K562 (cell line): Measurements from ENCODE around the gene STIM1. TPM values are rescaled to one million over a fixed set of nuclear protein-coding genes. Genes with fewer than 3 reads are reported as not detected.
A peak's percentile ranks its signal among the peaks of the same experiment; 100 is the strongest.

ENCODE experiments used
- ATF2 ChIP-seq: sonication (generic); formaldehyde crosslinking; IDR thresholded peaks from 2 replicates; pipeline ENCODE4 v1.8.1; 2022; ENCODE audit warnings: missing genetic modification reagents
- CTBP1 ChIP-seq: fragments of 450-650 bp; IDR thresholded peaks from 2 replicates; pipeline ENCODE4 v1.6.1; 2016; ENCODE audit warnings: borderline replicate concordance
- FOXM1 ChIP-seq, 2 experiments: fragments of 450-650 bp in 1 of 2; sonication (generic) in 1 of 2; formaldehyde crosslinking in 1 of 2; IDR thresholded peaks; 2 replicates each; pipeline versions ENCODE4 v1.6.1 to v1.9.0; 2017 to 2022; ENCODE audit warnings: low read depth in 2 of 2, mild to moderate bottlenecking in 2 of 2, missing genetic modification reagents in 1 of 2, moderate library complexity in 1 of 2
- GTF2E2 ChIP-seq: fragments of 200-800 bp; sonication (Bioruptor generic); IDR thresholded peaks from 2 replicates; pipeline ENCODE4 v1.6.1; 2016; ENCODE audit warnings: missing genetic modification characterization, missing compliant biosample characterization
- HCFC1 ChIP-seq: IDR thresholded peaks from 2 replicates; pipeline ENCODE4 v1.6.1; 2012; ENCODE audit warnings: low read depth, low read length, improper control_type of control experiment
- HDAC3 ChIP-seq: fragments of 450-650 bp; IDR thresholded peaks from 2 replicates; pipeline ENCODE4 v1.6.1; 2018; ENCODE audit warnings: borderline replicate concordance, mild to moderate bottlenecking, moderate library complexity; ENCODE audit not compliant: partially characterized antibody
- LCOR ChIP-seq: sonication (generic); formaldehyde crosslinking; IDR thresholded peaks from 2 replicates; pipeline ENCODE4 v1.8.0; 2022; ENCODE audit warnings: mild to moderate bottlenecking, missing genetic modification reagents
- NBN ChIP-seq: fragments of 450-650 bp; IDR thresholded peaks from 2 replicates; pipeline ENCODE4 v1.6.1; 2016; ENCODE audit warnings: low read depth, mild to moderate bottlenecking
- RB1 ChIP-seq: fragments of 450-650 bp; IDR thresholded peaks from 2 replicates; pipeline ENCODE4 v1.6.1; 2017; ENCODE audit warnings: low read depth, mild to moderate bottlenecking
- TAF1 ChIP-seq: IDR thresholded peaks from 2 replicates; pipeline ENCODE4 v1.6.1; 2011; ENCODE audit warnings: mild to moderate bottlenecking, low read length, moderate library complexity; ENCODE audit not compliant: insufficient read depth, control insufficient read depth, severe bottlenecking; ENCODE audit errors: extremely low read depth
- TBL1XR1 ChIP-seq, 2 experiments: IDR thresholded peaks; 2 replicates each; pipeline ENCODE4 v1.6.1; 2012; ENCODE audit warnings: improper control_type of control experiment in 2 of 2, low read length in 2 of 2, mild to moderate bottlenecking in 1 of 2
- ZNF253 ChIP-seq: fragments of 250-450 bp; sonication (Bioruptor Pico); conservative IDR thresholded peaks from 2 replicates; pipeline ENCODE4 v1.6.1; 2021; ENCODE audit warnings: mild to moderate bottlenecking
- polyA plus RNA-seq, 8 experiments: library from polyadenylated mRNA; depleted of rRNA in 4 of 8; stranded (reverse) in 5 of 8; unstranded in 3 of 8; fragments of >200 nt; fragmentation: Nextera tagmentation in 2 of 8; fragmentation: Illumina TruSeq in 1 of 8; extraction: Ambion mirVana in 2 of 8; extraction: Trizol in 1 of 8; gene quantifications; 2 replicates each; pipeline versions ENCODE4 v1.2.1 to v1.2.3, GENCODE V29; 2011 to 2014; ENCODE audit warnings: inconsistent platforms in 1 of 8, missing spikeins in 1 of 8
- total RNA-seq, 7 experiments: library from RNA; depleted of rRNA in 6 of 7; stranded (reverse); fragments of >200 nt in 6 of 7; fragmentation: Illumina TruSeq in 2 of 7; extraction: Trizol in 2 of 7; gene quantifications; 2 replicates each; pipeline versions ENCODE4 v1.2.1 to v1.2.3, GENCODE V29; 2011 to 2021; ENCODE audit warnings: low replicate concordance in 1 of 7
- TF ChIP-seq, protein P1 (sequence below), 2 experiments: fragments of 450-650 bp; IDR thresholded peaks; 2 replicates each; pipeline ENCODE4 v1.6.1; 2016; ENCODE audit warnings: mild to moderate bottlenecking in 2 of 2, borderline replicate concordance in 1 of 2, low read depth in 1 of 2, moderate library complexity in 1 of 2
- TF ChIP-seq, protein P2 (sequence below): sonication (generic); formaldehyde crosslinking; IDR thresholded peaks from 2 replicates; pipeline ENCODE4 v1.8.0; 2022; ENCODE audit warnings: mild to moderate bottlenecking, missing genetic modification reagents

Gene STIM1
- total and polyA plus RNA-seq, 9 of the 15 experiments (the other 6 are each of a cell fraction or from before 2014, with no cell fraction given) = 7.7 to 50.5 (median 22.5) TPM

- TF ChIP-seq, protein P1, sequence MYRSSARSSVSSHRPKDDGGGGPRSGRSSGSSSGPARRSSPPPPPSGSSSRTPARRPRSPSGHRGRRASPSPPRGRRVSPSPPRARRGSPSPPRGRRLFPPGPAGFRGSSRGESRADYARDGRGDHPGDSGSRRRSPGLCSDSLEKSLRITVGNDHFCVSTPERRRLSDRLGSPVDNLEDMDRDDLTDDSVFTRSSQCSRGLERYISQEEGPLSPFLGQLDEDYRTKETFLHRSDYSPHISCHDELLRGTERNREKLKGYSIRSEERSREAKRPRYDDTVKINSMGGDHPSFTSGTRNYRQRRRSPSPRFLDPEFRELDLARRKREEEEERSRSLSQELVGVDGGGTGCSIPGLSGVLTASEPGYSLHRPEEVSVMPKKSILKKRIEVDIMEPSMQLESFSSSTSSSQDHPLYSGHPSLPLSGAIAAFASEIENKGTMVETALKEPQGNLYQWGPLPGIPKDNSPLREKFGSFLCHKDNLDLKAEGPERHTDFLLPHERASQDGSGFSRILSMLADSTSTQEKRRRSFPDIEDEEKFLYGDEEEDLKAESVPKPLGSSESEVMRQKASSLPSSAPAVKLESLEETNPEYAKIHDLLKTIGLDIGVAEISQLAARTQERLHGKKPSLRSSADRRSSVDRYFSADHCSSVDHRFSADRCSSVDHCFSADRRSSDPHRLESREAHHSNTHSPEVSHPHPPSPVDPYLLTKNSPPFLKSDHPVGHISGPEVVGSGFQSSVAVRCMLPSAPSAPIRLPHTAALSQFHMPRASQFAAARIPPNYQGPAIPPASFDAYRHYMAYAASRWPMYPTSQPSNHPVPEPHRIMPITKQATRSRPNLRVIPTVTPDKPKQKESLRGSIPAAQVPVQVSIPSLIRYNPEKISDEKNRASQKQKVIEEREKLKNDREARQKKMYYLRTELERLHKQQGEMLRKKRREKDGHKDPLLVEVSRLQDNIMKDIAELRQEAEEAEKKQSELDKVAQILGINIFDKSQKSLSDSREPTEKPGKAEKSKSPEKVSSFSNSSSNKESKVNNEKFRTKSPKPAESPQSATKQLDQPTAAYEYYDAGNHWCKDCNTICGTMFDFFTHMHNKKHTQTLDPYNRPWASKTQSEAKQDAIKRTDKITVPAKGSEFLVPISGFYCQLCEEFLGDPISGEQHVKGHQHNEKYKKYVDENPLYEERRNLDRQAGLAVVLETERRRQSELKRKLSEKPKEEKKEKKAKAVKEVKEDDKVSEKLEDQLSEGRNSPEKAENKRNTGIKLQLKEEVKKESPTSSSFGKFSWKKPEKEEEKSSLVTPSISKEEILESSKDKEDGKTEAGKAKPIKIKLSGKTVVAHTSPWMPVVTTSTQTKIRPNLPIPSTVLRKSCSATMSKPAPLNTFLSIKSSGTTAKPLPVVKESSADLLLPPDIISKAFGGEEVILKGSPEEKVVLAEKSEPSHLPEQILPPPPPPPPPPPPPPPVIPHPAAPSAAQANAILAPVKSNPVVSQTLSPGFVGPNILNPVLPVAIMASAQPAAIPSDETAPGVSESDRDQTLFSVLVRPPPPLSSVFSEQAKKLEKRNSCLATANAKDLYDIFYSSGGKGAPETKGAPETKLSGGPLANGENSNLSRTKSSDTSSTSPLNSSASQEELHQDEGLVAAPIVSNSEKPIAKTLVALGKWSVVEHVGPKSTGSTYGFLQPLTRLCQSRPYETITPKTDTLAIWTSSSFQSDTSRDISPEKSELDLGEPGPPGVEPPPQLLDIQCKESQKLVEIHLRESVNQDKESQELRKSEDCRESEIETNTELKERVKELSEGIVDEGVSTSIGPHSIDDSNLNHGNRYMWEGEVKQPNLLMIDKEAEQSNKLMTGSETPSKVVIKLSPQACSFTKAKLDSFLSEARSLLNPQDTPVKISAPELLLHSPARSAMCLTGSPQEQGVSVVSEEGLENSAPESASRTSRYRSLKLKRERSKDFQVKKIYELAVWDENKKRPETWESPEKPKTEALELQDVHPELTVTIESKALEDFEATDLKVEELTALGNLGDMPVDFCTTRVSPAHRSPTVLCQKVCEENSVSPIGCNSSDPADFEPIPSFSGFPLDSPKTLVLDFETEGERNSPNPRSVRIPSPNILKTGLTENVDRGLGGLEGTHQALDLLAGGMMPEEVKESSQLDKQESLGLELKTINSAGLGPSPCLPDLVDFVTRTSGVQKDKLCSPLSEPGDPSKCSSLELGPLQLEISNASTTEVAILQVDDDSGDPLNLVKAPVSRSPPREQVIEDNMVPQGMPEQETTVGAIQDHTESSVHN (IDR thresholded peaks at IDR 0.05; ENCODE audit: borderline replicate concordance in 1 of 2, low read depth in 1 of 2) = no peak
- TF ChIP-seq FOXM1 (IDR thresholded peaks at IDR 0.05; ENCODE audit: low read depth) (no peak; the same call in 1 of the 2 replicates), FOXM1 (CRISPR knock-in tag; IDR thresholded peaks at IDR 0.05; ENCODE audit: low read depth) (0 out of 2 replicates have a peak, but pooled peaks have one; percentile 31), TBL1XR1 (IDR thresholded peaks at IDR 0.05; ENCODE audit: low read length in 2 of 2) (peak in 1 of 2 experiments; percentile 98; a peak in 2 of 4 replicates), NBN (peak; percentile 98), HCFC1 (peak; percentile 97), GTF2E2 (peak; percentile 78; the same call in 1 of the 2 replicates), HDAC3 (no peak), RB1 (peak; percentile 99), ZNF253 (CRISPR knock-in tag) (no peak), LCOR (CRISPR knock-in tag) (peak; percentile 74; the same call in 1 of the 2 replicates), ATF2 (CRISPR knock-in tag) (peak; percentile 70; the same call in 1 of the 2 replicates), TAF1 (peak; percentile 80), CTBP1 (peak; percentile 72; the same call in 1 of the 2 replicates)
- TF ChIP-seq, protein P2, sequence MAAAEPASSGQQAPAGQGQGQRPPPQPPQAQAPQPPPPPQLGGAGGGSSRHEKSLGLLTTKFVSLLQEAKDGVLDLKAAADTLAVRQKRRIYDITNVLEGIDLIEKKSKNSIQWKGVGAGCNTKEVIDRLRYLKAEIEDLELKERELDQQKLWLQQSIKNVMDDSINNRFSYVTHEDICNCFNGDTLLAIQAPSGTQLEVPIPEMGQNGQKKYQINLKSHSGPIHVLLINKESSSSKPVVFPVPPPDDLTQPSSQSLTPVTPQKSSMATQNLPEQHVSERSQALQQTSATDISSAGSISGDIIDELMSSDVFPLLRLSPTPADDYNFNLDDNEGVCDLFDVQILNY (CRISPR knock-in tag) = peak; percentile 93
Measured at GRCh38 chr11:4094348-4095291, 239.2 kb downstream of the STIM1 start, which contains the start of gene RRM1 (continued).
